NCI-H1694 treated with DMSO at 0.1 percent for 48 hours (cell line): ENCODE data around the gene TEDC1.

ENCODE experiments used
- DNase-seq: peaks from one replicate; lab custom pipeline; 2025; lab: John Stamatoyannopoulos, UW

TEDC1 gene

DNA sequence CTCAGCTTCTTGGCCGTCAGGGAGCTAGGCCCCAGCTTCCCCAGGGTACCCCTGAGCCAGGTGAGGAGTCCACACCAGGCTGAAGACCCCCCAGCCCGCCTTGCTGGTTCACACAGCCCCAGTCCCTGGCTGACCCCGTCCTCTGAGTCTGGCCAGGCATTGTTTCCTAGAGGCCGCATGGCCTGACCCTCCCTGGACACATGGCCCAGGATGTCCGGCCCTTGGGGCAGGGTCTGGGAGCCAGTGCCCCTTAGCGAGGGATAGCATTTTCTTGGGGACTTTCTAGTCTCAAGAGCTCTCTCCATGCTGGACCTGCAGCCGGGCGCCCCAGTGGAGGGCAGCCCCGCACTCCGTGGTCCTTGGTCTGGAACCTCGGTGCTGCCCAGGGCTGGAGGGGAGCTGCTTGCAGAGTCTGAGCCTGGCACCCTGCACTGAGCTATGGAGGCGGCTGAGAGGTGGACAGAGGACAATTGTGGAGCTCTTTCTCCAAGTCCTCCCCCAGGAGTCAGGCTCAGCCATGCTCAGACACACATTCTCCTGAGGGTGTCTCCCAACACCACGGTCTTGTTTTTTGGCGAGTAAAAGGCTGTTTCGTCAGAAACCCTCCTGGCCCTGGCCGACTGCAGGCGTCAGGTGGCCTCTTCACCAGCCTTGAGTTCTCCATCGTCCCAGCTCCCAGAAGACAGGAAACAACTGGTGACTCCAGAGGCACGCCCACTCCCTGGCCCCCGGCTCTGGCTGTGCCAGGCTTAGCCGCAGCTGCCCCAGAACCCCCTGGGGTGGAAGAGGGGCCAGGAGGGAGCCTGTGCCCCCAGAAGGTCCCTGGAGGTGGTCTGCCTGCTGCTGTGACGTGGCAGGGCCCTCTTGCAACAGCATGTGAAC, 34.1 kb upstream of the TEDC1 start:
- DNase-seq: no peak

DNA sequence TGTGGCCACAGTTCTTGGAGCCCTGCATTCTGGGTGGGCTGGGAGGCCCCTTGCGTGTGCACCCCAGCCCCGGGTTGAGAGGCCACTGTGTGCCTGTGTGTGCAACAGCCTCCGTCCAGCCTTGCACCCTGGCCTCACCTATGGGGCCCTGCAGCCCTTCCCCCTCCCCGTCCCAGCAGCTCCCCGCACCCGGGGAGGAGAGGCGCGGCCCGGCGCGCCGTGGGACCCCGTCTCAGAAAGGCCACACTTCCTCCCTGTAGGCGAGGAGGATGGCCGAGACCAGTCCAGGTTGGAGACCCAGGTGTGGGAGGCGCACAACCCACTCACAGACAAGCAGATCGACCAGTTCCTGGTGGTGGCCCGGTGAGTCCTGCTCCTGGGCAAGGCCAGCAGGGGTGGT, 33.0 kb upstream of the TEDC1 start:
- no peak for DNase-seq

DNA sequence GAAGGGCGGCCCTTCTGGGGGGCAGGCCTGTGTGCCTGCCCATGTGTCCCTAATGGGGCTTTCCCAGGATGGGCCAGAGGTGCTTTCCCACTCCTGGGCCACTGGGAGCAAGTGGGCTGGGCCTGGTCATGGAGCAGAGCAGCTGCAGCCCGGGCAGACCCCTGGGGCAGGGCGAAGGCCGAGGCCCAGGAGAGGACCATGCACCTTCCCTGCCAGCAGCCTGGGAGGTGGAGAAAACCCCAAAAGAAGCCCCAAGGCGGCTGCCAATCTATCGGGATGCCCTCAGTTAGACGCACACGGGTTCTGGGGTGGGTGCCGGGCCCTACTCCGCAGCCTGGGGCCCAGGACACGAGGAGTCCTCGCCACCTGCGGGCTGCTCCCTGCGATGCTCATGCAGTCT, 32.5 kb upstream of the TEDC1 start:
- no peak for DNase-seq

DNA sequence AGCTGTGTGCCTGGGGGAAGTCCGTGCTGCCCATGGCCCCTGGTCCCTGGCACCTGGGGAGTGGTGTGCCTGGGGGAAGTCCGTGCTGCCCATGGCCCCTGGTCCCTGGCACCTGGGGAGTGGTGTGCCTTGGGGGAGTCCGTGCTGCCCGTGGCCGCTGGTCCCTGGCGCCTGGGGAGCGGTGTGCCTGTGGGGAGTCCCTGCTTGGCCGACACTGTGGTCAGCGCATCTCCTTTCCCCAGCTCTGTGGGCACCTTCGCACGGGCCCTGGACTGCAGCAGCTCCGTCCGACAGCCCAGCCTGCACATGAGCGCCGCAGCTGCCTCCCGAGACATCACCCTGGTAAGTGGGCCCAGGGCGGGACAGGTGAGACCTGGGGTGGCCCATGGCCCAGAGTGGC, 30.9 kb upstream of the TEDC1 start:
- no peak for DNase-seq

DNA sequence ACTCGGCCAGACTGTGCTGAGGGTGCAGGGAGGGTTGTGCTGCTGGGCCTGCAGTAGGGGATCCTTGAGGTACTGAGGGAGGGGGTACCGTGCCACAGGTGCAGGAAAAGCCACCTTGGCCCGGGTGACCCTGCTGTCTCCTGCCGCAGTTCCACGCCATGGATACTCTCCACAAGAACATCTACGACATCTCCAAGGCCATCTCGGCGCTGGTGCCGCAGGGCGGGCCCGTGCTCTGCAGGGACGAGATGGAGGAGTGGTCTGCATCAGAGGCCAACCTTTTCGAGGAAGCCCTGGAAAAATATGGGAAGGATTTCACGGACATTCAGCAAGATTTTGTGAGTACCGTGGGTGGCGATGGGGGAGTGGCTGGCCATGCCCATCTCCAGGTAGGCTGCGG, 30.4 kb upstream of the TEDC1 start:
- DNase-seq: no peak

DNA sequence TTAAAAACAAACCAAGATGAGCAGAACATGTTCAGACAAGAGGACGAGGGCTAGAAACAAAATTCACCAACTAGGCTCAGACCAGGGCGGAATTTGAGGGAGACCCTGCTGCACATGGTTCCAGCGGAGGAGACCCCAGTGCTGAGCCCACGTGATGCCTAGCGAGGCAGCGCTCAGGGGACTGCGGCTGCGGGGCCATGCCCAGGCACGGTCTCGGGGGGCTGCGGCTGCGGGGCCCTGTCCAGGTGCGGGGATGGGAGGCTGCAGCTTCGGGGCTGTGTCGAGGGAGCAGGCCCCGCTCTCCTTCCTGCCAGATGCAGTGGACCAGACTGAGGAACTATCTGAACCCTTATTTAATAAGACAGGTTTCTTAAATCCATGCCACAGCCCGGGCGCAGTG, 29.1 kb upstream of the TEDC1 start:
- DNase-seq: no peak

DNA sequence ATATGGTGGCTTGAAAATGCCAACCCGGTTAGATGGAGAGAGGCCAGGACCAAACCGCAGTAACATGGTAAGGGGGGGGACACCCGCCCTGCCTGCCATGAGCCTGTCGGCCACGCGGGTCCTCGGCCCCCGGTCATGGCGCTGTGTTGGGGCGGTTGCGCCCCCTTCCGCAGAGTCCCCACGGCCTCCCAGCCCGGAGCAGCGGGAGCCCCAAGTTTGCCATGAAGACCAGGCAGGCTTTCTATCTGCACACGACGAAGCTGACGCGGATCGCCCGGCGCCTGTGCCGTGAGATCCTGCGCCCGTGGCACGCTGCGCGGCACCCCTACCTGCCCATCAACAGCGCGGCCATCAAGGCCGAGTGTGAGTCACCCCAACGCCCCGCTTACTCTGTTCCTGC, 26.5 kb upstream of the TEDC1 start:
- DNase-seq: no peak

DNA sequence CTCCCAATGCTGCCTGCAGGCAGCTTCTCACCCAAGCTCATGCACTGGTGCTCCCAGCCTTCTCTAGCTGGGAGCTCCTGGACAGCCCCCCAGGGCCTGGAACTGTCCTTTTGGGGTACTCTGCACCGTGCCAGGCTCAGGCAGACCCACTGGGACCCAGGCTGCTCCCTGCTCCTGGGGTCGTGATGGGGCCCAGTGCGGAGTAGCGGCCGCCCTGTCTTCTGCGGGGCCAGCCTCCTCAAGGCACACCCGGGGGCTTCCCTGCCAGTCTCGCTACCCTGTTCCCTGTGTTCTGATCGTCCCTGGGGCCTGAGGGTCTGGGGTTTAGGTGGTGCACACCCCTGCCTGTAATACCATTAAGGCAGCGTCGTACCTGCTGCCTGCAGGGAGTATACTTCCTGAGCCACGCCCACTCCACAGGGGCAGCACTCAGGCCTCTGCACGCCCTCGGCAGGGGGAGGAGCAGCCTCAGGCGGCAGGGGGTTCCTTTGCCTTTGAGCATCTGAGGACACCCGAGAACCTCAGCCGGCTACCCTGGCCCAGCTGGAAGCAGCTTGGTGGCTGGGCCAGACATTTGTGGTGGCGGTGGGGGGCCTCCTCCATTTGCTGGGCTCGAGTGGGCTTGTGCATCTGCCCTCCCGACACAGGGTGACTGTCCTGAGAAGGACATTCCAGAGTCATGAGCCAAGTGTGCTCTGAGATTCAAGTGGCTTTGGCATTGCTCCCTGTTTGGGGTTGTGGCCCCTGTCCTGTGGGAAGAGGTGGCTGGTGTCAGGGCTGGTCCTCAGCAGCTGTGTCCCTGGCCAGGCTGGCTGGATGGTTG, 25.6 kb upstream of the TEDC1 start:
- no peak for DNase-seq

DNA sequence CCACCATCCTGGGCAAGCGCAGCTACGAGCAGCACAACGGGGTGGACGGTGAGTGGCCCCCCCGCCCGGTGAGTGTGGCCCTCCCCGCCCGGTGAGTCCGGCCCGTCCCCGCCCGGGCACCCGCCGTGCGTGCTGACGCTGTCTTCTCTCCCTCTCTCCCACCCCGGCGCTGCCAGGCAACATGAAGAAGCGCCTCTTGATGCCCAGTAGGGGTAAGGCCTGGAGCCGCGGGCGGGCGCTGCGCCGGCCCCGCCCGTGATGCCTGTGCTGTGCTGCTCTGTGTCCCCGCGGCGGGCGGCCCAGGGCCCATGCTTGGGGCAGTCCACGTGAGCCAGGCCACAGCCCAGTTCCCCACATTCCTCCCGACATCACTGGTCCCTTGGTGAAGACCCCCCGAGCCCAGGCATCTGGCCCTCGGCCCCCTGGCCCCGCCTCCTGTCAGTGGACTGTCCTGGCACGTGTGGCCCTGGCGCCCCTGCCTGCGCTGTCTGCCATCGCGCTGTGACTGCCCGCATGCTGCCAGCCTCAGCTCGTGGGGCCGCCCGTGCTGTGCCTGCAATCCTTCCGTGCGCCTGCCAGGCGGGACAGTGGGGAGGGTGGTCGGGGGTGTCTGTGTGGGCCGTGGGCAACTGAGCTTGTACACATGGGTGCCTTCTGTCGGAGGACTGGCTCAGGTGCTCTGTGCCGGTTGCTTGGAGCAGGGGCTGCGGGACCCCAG, 24.4 kb upstream of the TEDC1 start:
- no peak for DNase-seq

DNA sequence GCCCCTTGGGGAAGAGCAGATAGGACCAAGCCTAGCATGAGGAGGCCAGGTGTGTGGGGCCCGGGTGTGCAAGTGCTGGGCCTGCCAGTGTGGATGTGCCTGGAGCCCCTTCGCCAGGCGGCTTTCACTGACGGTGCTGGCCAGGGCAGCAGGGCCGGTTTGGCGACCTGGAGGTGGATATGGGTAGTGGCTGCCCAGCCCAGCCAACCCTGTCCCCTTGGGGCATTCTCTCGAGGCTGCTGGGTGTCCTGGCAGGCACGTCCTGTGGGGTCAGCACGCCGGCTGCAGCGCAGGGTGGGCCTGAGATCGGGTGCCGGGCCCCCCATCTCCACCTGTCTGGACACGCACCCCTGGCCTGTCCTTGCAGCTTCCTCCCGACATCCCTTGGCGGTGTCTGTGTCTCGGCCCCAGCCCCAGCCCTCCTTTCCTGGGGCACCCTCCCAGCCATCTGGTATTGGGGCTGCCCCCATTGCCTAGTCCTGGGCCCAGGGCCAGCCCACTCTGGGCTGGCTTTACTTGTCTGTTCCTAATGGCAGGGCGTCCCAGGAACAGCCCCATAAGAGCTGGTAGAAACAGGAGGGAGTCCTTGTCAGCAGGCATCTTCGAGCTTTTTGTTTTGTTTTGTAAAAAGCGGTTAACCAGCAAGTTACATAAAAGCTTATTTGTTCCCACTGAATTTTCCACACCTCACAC, 23.7 kb upstream of the TEDC1 start:
- peak; percentile 63 for DNase-seq

DNA sequence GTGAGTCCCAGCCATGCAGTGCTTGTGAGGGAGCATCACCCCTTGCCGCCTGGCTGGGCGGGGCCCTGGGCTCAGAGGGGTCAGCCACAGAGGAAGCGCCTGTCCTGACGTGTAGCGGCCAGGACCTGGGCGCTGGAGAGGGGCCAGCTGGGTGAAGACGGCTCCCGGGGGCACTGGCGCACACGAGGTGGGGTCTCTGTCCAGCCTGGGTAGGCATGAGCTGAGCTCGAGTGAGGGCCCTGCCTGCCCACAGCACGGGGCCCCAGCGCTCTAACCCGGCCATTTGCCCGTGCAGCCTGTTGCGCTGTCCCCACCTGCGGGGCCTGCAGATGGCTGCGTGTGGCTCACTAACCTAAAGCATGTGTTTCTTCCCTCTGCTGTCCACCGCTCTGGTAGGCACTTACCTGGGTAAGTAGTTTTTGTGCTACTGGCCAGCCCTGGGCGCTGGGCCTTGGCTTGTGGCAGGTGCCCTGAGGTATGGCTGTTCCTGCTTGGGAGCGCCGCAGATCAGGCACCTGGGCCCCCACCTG, 23.0 kb upstream of the TEDC1 start:
- DNase-seq: no peak

DNA sequence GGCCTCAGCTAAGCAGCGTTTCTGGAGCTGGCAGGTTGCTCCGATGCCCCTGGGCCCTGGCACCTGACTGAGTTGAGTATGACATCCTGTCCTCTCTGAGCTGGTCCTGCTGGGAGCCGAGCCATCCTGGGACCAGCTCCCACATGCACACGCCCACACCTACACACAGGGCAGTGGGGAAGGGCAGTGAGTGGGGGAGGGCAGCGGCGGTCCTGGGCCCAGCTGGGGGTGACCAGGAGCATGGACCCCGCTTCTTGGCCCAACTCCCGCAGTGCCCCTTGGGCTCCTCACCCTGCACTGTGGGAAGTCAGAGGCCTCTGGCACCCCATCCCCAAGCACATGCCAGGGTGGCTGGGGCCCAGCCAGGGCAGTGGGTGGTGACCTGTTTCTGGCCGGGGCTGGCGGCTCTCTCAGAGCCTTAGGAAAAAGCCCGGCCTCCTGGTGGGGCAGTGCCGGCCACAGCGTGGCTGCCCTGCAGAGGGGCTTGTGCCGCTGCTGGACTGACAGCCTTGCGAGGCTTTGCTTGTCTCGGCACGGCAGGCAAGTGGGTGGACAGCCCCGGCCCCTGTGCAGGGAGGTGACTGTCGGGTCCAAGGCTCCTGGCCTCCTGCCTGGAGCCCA, 22.3 kb upstream of the TEDC1 start:
- DNase-seq: no peak

DNA sequence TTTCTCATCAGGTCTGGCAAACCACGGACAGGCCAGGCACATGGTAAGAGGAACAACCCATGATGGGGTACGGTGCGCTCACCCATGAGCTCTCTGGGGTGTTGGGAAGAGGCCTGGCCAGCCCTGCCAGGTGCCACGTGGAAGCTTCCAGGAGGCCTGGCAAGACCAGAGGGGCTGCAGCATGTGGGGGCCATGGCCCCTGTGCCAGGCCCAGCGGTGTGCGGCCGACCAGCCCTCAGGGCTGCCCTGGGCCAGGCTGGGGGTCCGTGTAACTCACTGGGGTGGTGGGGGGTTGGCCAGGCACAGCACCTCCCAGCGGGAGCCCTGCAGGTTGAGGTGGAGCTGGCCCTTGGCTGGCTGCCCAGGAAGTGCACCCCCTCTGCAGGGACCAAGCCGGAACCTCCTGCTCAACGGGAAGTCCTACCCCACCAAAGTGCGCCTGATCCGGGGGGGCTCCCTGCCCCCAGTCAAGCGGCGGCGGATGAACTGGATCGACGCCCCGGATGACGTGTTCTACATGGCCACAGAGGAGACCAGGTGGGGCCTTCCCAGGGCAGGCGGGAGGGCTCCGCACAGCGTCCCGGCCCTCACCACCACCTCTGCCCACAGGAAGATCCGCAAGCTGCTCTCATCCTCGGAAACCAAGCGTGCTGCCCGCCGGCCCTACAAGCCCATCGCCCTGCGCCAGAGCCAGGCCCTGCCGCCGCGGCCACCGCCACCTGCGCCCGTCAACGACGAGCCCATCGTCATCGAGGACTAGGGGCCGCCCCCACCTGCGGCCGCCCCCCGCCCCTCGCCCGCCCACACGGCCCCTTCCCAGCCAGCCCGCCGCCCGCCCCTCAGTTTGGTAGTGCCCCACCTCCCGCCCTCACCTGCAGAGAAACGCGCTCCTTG, 21.3 kb upstream of the TEDC1 start:
- DNase-seq: no peak

DNA sequence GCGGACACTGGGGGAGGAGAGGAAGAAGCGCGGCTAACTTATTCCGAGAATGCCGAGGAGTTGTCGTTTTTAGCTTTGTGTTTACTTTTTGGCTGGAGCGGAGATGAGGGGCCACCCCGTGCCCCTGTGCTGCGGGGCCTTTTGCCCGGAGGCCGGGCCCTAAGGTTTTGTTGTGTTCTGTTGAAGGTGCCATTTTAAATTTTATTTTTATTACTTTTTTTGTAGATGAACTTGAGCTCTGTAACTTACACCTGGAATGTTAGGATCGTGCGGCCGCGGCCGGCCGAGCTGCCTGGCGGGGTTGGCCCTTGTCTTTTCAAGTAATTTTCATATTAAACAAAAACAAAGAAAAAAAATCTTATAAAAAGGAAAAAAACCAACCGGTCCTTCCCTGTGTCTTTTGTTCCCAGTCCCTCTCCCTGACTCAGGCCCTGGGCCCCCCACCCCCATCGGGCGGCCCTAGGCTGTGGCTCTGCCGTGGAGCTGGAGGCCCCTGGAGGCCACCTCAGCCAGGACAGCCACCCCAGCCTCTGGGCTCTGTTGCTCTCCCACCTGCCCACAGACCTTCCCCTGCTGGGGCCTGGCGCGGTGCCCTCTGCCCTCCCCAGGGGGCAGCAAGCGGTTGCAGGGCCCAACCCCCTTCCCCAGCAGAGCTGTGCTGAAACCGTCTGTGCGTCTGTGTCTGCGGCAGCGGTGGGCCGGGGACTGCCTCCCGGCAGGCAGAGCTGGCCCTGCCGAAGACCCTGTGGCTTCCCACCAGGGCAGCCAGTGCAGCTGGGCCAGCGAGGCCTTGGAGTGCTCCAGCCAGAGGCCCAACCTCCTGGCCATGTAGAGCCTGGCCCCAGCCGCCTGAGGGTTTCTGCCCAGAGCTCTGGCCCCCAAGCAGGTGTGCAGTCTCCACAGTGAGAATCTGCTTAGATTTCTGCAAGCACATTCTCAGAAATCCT, 20.4 kb upstream of the TEDC1 start:
- peak; percentile 61 for DNase-seq

DNA sequence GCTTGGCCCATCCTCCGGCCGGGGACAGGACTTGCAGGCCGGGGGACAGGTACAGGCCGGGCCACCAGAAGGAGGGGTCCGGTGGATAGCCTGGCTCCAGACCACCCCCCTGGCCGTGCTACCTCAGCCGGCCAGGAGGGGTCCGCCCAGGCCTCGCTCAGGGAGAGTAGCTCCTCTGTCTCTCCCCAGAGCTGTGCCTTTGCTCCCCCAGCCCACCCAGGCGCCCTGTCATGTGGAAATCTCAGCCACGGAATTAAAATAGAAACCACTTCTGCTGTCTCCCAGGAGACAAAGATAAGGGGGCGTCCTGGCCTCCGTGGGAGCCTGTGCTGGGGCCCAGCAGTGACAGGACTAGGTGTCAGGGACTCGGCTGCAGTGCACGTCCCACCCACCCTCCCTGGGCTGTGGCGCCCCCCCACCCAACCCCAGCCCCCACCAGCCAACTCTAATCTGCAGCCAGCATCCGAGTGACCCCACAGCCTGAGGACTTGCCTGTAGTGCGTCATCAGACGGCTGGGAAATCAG, 19.7 kb upstream of the TEDC1 start:
- DNase-seq: no peak

DNA sequence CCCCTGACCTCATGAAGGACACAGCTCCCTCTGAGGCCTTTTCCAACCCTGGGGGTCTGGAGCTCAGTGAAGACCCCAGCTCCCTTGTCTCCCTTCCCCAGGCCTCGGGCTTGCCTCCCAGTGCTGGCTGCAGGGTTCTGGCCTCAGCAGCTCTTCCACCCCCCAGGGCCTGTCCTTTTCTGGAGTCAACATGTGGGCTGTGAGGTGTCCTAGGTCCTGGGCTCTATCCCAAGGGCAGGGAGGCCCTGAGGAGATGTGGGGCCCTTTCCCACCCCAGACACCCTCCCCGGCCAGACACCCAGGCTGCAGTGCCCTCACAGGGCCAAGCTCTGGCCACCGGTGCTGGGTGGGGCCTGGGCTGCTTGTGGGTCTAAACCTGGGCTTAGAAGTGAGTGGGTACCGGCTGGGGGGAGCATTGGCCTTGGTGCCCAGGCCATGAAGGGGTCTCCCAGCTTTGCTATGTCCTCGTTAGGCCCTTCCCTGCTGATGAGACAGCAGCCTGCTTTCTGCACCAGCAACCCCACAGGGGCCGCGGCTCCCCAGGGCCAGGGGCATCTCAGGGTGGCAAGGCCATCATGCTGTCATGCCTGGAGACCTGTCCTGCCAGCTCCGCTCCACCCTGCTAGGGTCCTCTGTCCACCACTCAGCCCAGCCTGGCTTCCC, 19.1 kb upstream of the TEDC1 start:
- no peak for DNase-seq

DNA sequence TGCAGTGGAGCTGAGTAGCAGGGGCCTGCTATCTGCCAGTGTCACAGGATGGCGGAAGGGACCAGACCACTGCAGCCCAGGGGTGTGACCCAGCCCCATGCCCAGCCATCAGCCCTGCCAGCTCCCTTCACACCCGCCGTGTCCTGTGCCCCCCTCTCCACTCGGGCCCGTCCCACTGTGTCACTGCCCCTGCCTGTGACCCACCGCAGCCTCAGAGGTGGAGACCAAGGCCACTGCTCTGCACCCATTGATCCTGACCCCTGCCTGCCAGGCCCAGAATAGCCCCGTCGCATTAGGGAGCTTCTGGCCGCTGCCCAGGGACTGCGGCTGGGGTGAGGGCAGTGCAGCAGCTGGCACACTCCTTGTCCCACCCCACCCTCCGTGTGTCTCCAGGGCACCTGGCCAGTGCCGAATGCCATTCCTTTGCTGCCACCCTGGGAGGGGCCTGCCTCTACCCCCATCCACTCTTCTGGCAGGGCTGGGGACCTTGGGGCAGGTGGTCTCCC, 18.5 kb upstream of the TEDC1 start:
- DNase-seq: no peak

DNA sequence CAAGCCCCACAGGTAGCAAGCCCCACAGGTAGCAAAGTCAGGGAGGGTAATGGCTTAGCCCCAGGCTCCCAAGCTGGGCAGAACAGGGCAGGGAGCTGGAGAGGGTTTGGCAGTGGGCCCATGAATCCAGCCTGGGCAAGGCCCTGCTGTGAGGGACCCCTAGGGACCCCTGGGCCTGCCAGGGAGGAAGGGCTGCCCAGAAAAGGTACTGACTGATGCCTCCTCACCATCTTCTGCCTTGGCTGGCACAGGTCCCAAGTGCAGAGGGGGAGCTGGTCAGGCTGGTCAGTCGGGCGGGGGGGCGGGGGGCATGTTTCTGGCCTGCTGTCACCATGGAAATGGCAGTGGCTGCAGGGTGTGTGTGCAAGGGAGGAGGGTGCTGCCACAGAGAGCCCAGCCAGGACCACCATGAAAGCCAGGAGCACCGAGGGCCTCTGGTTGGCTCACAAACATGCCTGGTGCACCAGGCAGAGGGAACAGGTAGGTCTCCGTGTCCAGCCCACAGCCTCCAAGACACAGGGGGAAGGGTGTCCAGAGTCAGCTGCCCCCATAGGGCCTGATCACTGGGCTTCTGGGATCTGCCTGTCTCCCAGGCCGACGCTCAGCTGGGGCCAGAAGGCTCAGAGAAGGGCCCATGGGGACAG, 17.9 kb upstream of the TEDC1 start:
- peak; percentile 47 for DNase-seq
